HFFc6 (cell line): ENCODE data around the gene PDZD2. TPM values are rescaled to one million over a fixed set of nuclear protein-coding genes. Genes with fewer than 3 reads are reported as not detected.

Experiments
- DNase-seq: peaks from one replicate; pipeline ENCODE4 v3.0.0-alpha.2; 2018
- H3K27ac Mint-ChIP-seq: 2 replicates; pipeline ENCODE4 v1.8.0; 2020; ENCODE audit warnings: mild to moderate bottlenecking, mixed read lengths
- H3K27me3 Mint-ChIP-seq: 2 replicates; pipeline ENCODE4 v1.8.0; 2021; ENCODE audit warnings: mild to moderate bottlenecking, moderate library complexity, mixed read lengths; ENCODE audit not compliant: insufficient read depth
- H3K36me3 Mint-ChIP-seq: 2 replicates; pipeline ENCODE4 v1.8.0; 2021; ENCODE audit warnings: low read depth, mixed read lengths
- H3K4me1 Mint-ChIP-seq: 2 replicates; pipeline ENCODE4 v1.8.0; 2020; ENCODE audit warnings: low read depth, mixed read lengths
- H3K4me3 Mint-ChIP-seq: 2 replicates; pipeline ENCODE4 v1.8.0; 2020; ENCODE audit warnings: mild to moderate bottlenecking, moderate library complexity, mixed read lengths
- H3K9me3 Mint-ChIP-seq: 2 replicates; pipeline ENCODE4 v1.8.0; 2020; ENCODE audit warnings: mild to moderate bottlenecking, mixed read lengths
- CTCF ChIP-seq: fragments of 200-600 bp; sonication (generic); IDR thresholded peaks from 2 replicates; pipeline ENCODE4 v1.5.0; 2021; ENCODE audit warnings: antibody characterized with exemption, mild to moderate bottlenecking
- total RNA-seq, 6 experiments: library from RNA; stranded (reverse); fragmentation: NEBNext Ultra II Directional; extraction: Animal tissue kit (Norgen Biotek cat#: 25700); gene quantifications; 2 replicates in 1 of 6; 3 replicates in 5 of 6; pipeline ENCODE4 v1.2.3, GENCODE V29; 2021

The PDZD2 gene
- total RNA-seq, 6 experiments from 2014 or later, result 0.02 to 0.12 (median 0.09) TPM

DNA sequence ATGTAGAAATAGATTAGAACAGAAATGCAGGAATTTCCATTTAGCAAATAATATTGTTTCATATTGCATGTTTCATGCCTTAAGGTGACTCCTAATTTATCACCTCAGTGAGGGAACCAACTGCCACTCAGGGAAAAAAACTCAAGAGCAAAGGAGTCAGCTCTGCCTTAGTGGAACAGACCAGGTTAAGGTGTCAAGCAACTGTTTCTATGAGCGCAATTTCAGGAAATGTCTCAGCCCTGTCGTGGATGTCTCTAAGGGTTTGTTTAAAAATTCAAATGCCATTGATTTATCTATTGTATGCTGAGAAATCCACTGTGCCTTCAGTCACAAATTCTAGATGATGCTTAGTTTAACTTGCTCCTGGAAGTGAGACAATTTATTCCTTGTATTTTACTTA, 34.7 kb upstream of the PDZD2 start:
- no peak overlapping the region for H3K4me3 Mint-ChIP-seq
- no peak overlapping the region for H3K27ac Mint-ChIP-seq
- TF ChIP-seq CTCF, result no peak
- DNase-seq, result no peak
- H3K4me1 Mint-ChIP-seq, result no peaks in the 10 kb centered on the region
- H3K27me3 Mint-ChIP-seq, result peaks cover 45% of the 10 kb centered on the region
- no peaks in the 10 kb centered on the region for H3K36me3 Mint-ChIP-seq
- no peaks in the 10 kb centered on the region for H3K9me3 Mint-ChIP-seq

DNA sequence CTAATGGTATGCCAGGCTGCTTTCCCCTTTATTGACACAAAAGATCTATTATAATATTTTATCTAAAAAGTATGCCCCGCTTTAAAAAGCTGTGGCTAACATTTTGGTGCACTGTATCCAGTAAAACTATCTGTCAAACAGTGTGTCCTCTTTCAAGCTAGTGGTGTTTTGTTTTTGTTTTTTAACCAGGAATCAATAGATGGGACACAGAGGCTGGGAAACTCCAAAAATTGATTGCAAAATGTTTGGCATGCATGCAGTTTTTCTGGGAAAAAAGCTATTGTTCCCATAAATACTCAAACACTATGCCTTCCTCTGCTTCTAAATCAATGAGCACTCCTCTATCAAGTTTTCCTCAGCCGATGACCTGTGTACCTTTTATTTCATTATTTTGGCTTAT, 34.3 kb upstream of the PDZD2 start:
- Mint-ChIP-seq H3K27me3 (peaks cover 43% of the 10 kb centered on the region), H3K4me1 (no peaks in the 10 kb centered on the region), H3K27ac (no peak overlapping the region), H3K9me3 (no peaks in the 10 kb centered on the region), H3K4me3 (no peak overlapping the region), H3K36me3 (no peaks in the 10 kb centered on the region)
- TF ChIP-seq CTCF, result no peak
- no peak for DNase-seq

GRCh38 chr5:31605920-31606319, 33.0 kb upstream of the PDZD2 start:
- Mint-ChIP-seq H3K27ac (no peak overlapping the region), H3K4me3 (no peak overlapping the region), H3K36me3 (no peaks in the 10 kb centered on the region), H3K27me3 (peaks cover 43% of the 10 kb centered on the region), H3K9me3 (no peaks in the 10 kb centered on the region), H3K4me1 (no peaks in the 10 kb centered on the region)
- no peak for TF ChIP-seq CTCF
- DNase-seq, result no peak

- no peak for TF ChIP-seq CTCF
- H3K9me3 Mint-ChIP-seq, result no peaks in the 10 kb centered on the region
- DNase-seq, result no peak
- H3K4me1 Mint-ChIP-seq, result no peaks in the 10 kb centered on the region
- H3K27me3 Mint-ChIP-seq, result peaks cover 31% of the 10 kb centered on the region
- no peak overlapping the region for H3K4me3 Mint-ChIP-seq
- no peaks in the 10 kb centered on the region for H3K36me3 Mint-ChIP-seq
- no peak overlapping the region for H3K27ac Mint-ChIP-seq
Measured at GRCh38 chr5:31607546-31607945, 31.4 kb upstream of the PDZD2 start.

GRCh38 chr5:31611002-31611401, 27.9 kb upstream of the PDZD2 start:
- Mint-ChIP-seq H3K4me1 (no peaks in the 10 kb centered on the region), H3K27ac (no peak overlapping the region), H3K4me3 (no peak overlapping the region), H3K27me3 (peaks cover 13% of the 10 kb centered on the region), H3K9me3 (no peaks in the 10 kb centered on the region), H3K36me3 (no peaks in the 10 kb centered on the region)
- DNase-seq, result no peak
- TF ChIP-seq CTCF, result no peak

- peaks cover 22% of the 10 kb centered on the region for H3K27me3 Mint-ChIP-seq
- H3K9me3 Mint-ChIP-seq, result no peaks in the 10 kb centered on the region
- no peak overlapping the region for H3K4me3 Mint-ChIP-seq
- H3K4me1 Mint-ChIP-seq, result no peaks in the 10 kb centered on the region
- H3K27ac Mint-ChIP-seq, result no peak overlapping the region
- no peak for TF ChIP-seq CTCF
- DNase-seq, result no peak
- no peaks in the 10 kb centered on the region; the same call in 1 of the 2 replicates for H3K36me3 Mint-ChIP-seq
Measured at GRCh38 chr5:31613651-31614050, 25.3 kb upstream of the PDZD2 start.
